IPS-NIHi7 (cell line): ENCODE data around the gene TEAD4.
"Not testable (repeated sequence)": the region's sequence is repeated elsewhere in the genome, so short reads cannot be mapped to it uniquely, and the experiment has no call there.

Experiments used
- DNase-seq: peaks from one replicate; pipeline ENCODE4 v3.0.0; 2012; ENCODE audit warnings: mixed read lengths; ENCODE audit errors: extremely low spot score

The TEAD4 gene

GRCh38 chr12:3048540-3048939 is 89.3 kb downstream of the TEAD4 start:
- no peak for DNase-seq

DNA sequence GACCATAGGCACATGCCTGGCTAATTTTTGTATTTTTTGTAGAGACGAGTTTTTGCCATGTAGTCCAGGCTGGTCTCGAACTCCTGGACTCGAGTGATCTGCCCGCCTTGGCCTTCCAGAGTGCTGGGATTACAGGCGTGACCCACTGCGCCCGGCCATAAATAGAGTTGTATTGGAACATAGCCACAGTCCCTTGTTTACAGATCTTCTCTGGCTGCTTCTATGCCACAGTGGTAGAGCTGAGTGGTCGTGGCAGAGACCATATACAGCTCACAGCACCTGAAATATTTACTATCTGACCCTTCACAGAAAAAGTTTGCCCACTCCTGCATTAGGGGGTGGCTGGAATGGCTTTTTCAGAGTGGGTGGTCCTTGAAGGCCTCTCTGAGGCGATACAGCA is 90.0 kb downstream of the TEAD4 start:
- no peak for DNase-seq

DNA sequence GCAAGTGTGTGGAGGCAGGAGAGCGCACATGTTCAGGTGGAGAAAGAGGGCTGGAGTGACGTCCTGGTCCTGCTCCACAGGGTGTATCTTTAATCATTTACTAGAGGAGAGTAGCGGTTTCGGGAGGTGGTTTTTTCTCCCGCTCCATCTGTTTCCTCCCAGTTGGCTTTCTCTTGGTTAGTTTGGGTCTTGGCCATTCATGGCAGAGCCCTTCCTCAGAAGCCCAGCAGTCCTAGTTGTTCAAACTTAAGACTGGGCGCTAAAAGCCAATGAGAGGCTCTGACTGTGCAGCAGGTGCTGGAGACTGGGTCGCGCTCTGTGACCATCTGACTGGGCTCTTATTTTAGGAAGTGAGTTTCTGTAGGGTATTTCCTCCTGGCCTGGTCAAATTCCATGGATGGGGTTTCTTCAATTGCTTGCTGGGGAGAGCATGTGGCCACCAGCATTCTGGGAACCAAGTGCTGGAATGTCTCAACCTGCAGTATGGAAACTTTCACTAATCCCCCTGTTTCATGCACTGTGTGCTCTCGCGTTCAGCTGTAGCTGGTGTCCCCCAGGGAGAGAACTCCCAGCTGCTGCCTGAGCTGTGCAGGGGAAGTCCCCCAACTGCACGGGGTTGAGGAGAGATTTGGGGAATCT is 90.5 kb downstream of the TEAD4 start:
- no peak for DNase-seq

DNA sequence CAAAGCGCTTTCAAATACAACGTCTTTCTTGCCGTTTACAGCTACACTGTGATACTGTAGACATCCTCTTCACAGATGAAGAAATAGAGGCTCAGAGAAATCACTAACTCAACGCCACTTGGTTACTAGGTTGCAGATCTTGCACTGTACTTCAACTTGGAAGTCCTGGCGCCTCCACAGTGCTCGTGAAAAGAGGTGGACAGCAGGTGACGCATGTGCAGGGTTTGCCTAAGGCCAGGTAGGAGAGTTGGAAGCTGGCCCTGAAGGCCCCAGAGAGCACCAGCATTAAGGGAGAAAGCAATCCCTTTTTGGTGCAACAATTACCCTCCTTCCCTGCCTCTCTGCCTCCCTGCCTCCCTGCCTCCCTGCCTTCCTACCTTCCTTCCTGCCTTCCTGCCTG is 95.2 kb downstream of the TEAD4 start:
- no peak for DNase-seq

DNA sequence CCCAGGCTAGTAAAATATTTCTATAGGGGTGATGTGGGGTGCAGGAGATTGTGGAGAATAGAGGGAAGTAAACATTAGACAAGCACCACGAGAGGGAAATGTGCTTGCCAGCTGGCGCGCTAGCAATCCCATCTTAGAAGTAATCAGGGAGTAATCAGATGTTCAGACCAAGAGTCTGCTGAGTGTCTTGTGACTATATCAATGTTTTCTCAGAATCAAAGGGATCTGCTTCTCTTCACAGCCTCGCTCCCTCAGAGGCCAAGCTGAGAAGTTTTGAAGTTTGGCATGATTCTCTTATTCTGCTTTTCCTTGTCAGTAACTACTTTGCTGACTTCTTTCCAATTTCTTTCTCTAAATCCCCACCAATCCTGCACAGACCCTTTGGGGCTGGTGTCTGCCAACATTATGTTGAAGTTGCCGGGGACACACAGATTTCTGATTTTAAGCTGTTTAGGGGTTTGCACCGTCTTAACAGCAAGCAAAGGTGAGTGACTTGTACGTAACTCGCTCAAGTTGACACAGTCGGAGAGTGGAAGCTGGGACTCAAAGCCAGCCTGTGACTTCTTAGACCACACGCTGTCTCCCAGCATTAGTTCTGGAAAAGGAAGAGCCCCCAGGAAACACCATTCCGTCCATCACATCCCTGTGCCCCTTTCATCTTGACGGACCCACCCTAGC is 96.0 kb downstream of the TEAD4 start:
- DNase-seq: no peak

DNA sequence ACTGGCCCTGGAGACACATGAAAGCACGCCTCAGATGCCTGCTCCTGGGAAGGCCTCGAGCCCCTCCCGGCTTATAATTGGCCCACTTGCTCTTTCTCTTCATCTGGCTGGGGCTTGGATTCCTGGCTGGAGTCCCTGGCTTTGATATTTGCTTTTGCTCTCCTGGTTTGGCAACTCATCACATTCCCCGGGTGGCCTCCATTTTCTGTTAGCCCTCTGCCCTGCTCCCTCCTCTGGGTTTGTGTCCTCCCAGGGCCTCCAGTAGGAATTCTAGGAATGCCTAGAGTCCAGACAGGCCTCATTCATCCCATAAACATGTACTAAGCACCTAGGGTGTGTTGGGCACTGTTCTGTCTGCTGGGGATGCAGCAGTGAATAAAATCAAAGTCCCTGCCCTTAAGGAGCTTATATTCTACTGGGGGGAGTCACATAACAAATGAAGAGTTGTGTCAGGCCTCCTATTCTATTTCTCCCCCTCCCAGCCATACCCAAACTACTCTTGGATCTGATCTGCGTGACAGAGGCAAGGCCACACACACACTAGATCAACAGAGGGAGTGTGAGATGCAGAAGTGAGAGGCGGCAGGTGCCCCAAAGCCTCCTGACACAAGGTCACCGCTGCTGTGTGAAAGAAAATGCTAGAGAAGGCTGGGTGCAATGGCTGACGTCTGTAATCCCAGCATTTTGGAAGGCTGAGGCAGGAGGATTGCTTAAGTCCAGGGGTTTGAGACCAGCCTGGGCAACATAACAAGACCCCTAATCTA is 96.7 kb downstream of the TEAD4 start:
- DNase-seq: no peak

DNA sequence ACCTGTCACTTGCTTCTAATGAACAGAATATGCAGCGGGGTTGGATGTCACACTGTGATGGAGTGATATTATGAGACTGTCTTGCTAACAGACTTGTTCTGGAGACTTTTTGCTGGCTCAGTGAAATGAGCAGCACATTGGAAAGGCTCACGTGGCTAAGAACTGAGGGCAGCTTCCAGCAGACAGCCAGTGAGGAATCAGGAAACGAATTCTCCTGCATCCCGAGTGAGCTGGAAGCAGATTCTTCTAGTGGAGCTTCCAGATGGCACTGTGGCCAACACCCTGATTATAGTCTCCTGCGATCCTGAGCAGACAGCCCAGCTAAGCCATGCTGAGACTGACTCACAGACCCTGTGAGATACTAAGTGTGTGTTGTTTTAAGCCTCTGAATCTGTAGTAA is 101.9 kb downstream of the TEAD4 start:
- peak; percentile 10 for DNase-seq

DNA sequence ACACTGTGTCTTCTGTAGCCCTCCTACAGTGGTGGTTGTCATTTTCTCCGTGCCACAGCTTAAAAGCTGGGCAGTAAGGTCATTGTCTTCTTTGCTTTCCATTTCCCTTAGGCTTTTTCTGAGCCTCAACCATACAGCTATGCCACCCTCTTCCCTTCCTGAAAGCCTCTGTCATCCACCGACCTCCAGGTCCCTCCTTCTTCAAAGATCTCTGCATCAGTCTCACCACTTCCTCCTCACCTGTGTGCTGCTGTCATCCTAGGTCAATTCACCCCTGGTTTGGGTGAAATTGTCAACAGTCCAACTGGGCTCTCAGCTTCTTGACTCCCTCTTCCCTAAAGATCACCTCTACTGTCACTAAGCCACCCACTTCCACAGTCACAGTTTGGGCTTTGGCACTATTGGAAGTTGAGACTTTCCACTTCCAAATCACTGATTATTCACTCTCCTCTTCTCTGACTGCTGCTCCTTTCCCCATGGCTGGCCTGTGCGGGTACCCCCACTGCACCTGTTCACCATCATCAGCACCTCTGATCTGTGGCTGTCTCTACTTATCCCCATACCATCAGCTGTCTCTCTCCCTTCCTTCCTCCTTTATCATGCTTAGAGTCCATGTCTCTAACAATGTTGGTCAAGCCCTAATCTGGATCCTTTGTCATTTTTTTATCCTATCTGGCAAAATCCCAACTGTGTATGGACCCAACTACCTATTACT is 102.5 kb downstream of the TEAD4 start:
- peak; percentile 5 for DNase-seq

DNA sequence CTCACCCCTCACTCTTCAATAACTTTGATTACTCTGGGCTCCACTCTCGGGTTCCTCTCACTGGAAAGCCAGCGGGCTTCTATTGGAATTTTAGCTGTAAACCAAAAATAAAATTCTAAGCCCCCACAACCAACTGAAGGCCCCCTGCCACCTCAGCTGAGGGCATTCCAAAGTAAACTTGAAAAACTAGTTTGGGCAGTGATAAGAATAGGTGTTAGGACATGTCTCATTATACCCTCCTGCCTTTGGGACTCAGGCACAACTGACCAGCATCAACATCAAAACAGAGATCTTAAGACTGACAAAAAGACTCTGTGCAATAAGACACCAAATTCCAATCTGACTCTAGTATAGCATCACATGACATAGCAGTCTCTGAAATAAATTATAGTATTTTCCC is 106.1 kb downstream of the TEAD4 start:
- no peak for DNase-seq

DNA sequence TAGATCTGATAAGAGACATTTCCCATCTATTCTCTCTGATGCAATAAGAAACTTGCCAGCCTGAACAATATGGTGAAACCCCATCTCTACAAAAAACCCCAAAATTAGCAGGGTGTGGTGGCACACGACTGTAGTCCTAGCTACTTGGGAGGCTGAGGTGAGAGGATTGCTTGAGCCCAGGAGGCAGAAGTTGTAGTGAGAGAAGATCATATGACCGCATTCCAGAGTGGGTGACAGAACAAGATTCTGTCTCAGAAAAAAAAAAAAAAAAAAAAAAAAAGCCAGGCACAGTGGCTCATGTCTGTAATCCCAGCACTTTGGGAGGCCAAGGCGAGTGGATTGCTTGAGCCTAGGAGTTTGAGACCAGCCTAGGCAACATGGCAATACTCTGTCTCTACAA is 106.6 kb downstream of the TEAD4 start:
- DNase-seq: not testable (repeated sequence)

GRCh38 chr12:3069714-3070113 is 110.5 kb downstream of the TEAD4 start:
- no peak for DNase-seq

GRCh38 chr12:3071107-3071506 is 111.9 kb downstream of the TEAD4 start:
- DNase-seq: no peak

DNA sequence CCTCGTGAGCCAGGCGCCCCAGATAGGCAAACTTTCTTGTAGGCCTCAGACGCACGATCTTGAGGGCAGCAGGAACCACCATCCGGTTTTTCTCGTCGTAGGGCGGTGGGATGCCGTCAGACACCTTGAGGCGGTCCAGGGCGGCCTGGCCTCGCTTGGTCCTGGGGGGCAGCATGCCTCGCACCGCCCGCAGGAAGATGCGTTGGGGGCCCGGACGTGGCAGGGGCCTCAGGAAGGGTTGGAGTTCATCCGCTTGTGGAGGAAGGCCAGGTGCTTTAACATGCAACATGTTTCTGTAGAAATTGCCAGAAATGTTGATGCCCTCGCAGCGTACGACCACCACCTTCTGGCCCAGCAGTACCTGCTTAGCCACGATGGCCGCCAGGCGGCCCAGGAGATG is 112.5 kb downstream of the TEAD4 start:
- no peak for DNase-seq

DNA sequence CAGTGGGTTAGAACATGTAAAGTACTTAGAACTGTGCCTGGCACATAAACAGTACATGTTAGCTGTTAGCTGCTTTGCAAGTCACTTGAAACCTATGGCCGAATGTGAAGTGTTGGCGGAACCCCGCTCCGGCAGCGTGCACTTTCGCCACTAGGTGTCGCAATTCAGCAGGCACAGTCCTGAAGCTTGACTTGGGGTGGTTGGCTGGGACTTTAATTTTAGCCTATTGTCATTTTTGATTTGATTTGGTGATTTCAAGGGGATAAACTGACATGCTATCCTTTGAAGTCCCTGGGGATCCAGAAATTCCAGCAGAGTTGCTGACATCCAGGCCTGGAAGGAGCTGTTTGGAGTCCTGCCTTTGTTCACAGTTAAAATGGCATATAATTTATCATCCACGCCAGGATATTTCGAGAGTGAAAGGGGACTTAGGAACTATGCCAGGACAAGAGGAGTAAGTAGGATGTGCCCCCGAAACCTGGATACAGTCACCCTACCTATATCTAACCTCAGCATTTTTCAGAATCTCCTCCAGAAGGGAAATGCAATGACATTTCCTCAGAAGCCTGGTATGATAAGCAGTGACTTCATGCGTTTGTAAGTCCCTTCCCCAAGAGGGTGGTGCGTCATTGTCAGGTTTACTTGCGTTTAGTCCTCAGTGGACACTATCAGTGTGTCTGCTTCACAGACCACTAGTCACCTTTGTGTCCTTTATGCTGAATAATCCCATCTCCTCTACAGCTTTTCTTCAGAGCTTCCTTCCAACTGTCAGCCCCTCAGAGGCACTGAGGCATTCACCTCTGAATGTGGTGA is 114.4 kb downstream of the TEAD4 start:
- DNase-seq: peak; percentile 91

DNA sequence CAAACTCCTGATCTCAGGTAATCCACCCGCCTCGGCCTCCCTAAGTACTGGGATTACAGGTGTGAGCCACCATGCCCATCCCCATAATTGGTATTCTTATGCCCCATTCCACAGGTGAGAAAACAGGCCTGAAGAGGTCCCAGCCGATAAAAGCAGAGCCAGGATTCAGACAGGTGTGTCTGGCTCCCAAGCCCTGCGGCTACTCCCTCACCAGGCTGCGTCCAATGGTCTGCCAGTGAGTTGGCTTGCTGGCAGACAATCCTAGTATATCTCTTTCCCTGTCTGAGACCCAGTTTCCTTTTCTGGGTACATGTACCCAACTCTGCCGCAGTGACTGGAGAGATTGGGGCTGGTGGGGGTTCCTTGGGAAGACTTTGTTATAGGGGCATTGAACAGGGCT is 116.1 kb downstream of the TEAD4 start:
- DNase-seq: peak; percentile 4

GRCh38 chr12:3076730-3077571 is 117.8 kb downstream of the TEAD4 start, which contains the start of gene TSPAN9:
Gene TSPAN9 (plus strand): TSS chr12:3077379. CDS start chr12:3201194, 123,815 bp downstream.
- peak; percentile 86 for DNase-seq

DNA sequence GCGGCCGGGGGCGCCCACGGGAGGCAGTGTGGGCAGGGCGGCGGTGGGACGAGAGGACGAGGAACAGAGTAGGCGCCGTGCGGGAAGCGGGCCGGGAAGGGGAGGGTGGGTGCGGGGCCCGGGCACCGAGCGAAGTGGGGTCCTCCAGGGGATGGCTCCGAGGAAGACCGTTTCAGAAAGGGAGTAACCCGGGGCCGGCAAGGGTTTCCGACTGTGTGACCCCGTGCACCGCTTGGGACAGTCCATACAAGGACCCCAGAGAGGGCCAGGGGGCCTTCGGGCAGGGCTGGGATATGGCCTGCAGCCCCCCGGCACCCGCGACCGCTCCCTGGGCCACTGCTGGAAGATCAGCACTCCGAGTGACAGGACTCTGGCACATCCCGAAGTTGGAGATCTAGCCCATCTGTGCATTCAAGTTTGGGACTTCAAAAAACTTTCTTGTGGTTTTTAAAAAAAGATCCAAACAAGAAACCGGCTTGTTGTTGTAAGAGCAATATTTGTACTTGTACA is 118.4 kb downstream of the TEAD4 start:
- DNase-seq: no peak

DNA sequence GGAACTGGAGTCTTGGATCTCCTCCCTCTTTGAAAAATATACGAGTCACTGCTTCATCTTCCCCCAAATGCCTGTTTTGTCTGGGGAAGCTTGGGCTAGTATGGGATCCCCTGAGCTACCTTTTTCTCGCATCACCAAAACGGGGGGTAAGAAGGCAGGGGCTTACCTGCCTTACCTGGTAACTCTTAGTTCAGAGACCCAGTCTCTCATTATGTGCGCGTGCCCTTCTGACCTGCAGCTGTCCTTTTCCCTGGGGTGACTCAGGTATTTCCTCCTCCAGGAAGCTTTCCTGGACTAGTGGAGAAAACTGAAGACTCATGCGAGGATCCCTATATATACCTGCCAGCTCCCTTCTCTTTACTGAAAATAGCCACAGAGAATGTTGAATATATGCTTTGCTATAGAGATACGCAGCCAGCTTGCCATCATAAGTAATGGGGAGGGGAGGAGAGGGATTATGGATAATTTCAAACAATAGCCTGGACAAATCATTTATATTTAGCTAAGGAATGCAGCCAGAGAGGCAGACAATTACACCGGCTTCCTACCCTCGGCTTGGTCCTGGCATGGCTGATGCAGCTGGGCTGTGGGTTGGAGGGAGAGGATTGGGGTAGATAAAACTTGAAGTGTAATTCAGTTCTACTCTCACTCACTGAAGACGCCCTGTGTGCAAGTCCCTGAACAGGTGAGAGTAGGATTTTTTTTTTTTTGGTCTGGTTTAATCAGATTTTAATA is 119.1 kb downstream of the TEAD4 start:
- DNase-seq: peak; percentile 36

DNA sequence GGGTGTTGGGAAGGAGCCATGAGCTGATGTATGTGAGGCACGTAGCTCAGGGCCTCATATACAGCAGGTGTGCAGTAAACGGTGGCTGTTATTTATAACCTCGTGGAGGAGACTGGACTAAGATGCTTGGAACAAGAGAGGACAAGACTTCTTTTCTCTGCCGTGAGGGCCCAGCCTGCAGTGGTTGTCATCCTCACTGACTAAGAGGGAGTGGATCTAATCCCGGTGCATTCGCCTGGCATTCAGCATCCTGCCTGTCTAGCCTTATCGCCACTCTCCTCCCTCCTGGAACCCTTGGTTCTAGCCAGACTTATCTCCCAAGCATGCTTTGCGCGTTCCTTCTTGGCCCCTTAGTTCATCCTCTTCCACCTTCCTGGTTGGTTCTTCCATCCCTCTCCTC is 121.9 kb downstream of the TEAD4 start:
- DNase-seq: no peak

- no peak for DNase-seq
Observed at GRCh38 chr12:3081886-3082285, 122.7 kb downstream of the TEAD4 start.
